Esophagus mucosa (tissue), 1 donor: ENCODE measurements around the gene MSANTD2. TPM values are rescaled to one million over a fixed set of nuclear protein-coding genes. Genes with fewer than 3 reads are reported as not detected.

ENCODE experiments used
- ATAC-seq: fragments of 200-7000 bp; cut with Tn5 transposase; one replicate; pipeline ENCODE4 v1.9.1; 2020
- total RNA-seq: library from RNA; stranded (reverse); gene quantifications from one replicate; pipeline ENCODE4 v1.2.4, GENCODE V29; 2023
- donor health status: DM: yes; HTN: yes; CAD: no.

The MSANTD2 gene
- total RNA-seq, 1 donor from 2014 or later: 4.1 TPM

- ATAC-seq: no peak
Observed at GRCh38 chr11:124769806-124770774, 30.1 kb downstream of the MSANTD2 start.

GRCh38 chr11:124768914-124769313, 31.3 kb downstream of the MSANTD2 start:
- ATAC-seq: no peak

- no peak for ATAC-seq
Observed at GRCh38 chr11:124766156-124766555, 34.0 kb downstream of the MSANTD2 start.

GRCh38 chr11:124763156-124763947, 36.9 kb downstream of the MSANTD2 start:
- peak; percentile 14 for ATAC-seq

GRCh38 chr11:124762624-124763155, 37.5 kb downstream of the MSANTD2 start:
- ATAC-seq: peak; percentile 2

GRCh38 chr11:124762105-124762623, 38.0 kb downstream of the MSANTD2 start, which contains the start of gene ESAM:
TSS of gene ESAM (minus strand) at chr11:124762290. CDS start at chr11:124762154, 136 bp downstream.
- peak; percentile 58 for ATAC-seq

GRCh38 chr11:124761301-124762104, 38.7 kb downstream of the MSANTD2 start:
- no peak for ATAC-seq

- ATAC-seq: no peak
Observed at GRCh38 chr11:124760806-124761205, 39.4 kb downstream of the MSANTD2 start.

GRCh38 chr11:124760205-124760652, 40.0 kb downstream of the MSANTD2 start:
- no peak for ATAC-seq

- ATAC-seq: peak; percentile 32
Observed at GRCh38 chr11:124759266-124760204, 40.7 kb downstream of the MSANTD2 start.

GRCh38 chr11:124758355-124759265, 41.6 kb downstream of the MSANTD2 start:
- peak; percentile 74 for ATAC-seq

GRCh38 chr11:124757320-124757719, 42.9 kb downstream of the MSANTD2 start:
- ATAC-seq: no peak

GRCh38 chr11:124756753-124757227, 43.4 kb downstream of the MSANTD2 start:
- ATAC-seq: no peak

- ATAC-seq: no peak
Observed at GRCh38 chr11:124756033-124756752, 44.0 kb downstream of the MSANTD2 start.

- no peak for ATAC-seq
Observed at GRCh38 chr11:124754710-124755109, 45.5 kb downstream of the MSANTD2 start.

GRCh38 chr11:124754309-124754708, 45.9 kb downstream of the MSANTD2 start:
- ATAC-seq: no peak

- no peak for ATAC-seq
Observed at GRCh38 chr11:124753624-124754023, 46.6 kb downstream of the MSANTD2 start.

GRCh38 chr11:124753205-124753604, 47.0 kb downstream of the MSANTD2 start:
- no peak for ATAC-seq
